ENCODE results near the gene LTA4H. TPM values are rescaled to one million over a fixed set of nuclear protein-coding genes. Genes with fewer than 3 reads are reported as not detected.

The LTA4H gene
- total RNA-seq, 2 experiments from 2014 or later = 112 TPM

DNA sequence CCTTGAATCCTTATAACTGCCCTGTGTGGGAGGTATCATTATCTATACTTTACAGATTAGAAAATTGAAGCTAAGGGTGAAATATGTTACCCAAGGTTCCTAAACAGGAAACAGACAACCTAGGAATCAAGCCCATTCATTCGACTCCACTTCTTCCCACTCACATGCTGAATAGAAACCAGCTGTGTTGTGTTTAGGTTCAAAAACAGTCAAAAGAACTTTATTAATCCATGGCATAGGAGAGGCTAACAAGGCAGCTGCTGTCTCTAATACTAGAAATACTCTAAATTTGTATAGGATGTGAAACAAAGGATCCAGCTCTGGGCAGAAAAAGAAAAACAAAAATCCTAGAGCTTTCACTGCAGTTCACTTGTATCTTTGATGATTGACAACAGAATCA lies 82.4 kb downstream of the LTA4H start:
- no peaks in the 10 kb centered on the region for H3K9me3 Mint-ChIP-seq

GRCh38 chr12:95951515-95951914 lies 83.9 kb downstream of the LTA4H start:
- POLR2A ChIA-PET = interaction anchor here (0.6 kb wide), 1 partner anchor 38 kb away, joined by 3 read pairs; no protein-coding TSS in a partner anchor

More for the DNA sequence above, 82.4 kb downstream of the LTA4H start:
- Mint-ChIP-seq H3K4me3 (no peak overlapping the region), H3K36me3 (ENCODE audit: low read depth) (no peaks in the 10 kb centered on the region), H3K27me3 (peaks cover 5% of the 10 kb centered on the region), H3K4me1 (ENCODE audit: low read depth) (no peaks in the 10 kb centered on the region), H3K27ac (no peak overlapping the region)
- ChIA-PET CTCF (interaction anchor here (2.2 to 4.6 kb wide), 3 partner anchors 10 to 45 kb away, joined by 9 to 27 read pairs (median 13); partner anchors contain the start of genes AMDHD1 and CCDC38), POLR2A (interaction anchor here (2.7 kb wide), 1 partner anchor 10 kb away, joined by 16 read pairs; the partner anchor contains the start of genes AMDHD1 and CCDC38)
- DNase-seq (no peak), ATAC-seq (no peak)
- intact Hi-C loops (cut with micrococcal nuclease) = no loop called here
- no peak for TF ChIP-seq CTCF (IDR thresholded peaks at IDR 0.05)

More at GRCh38 chr12:95951515-95951914, 83.9 kb downstream of the LTA4H start:
- Mint-ChIP-seq H3K27ac (no peak overlapping the region), H3K4me1 (ENCODE audit: low read depth) (no peaks in the 10 kb centered on the region), H3K4me3 (no peak overlapping the region), H3K27me3 (peaks cover 5% of the 10 kb centered on the region), H3K9me3 (no peaks in the 10 kb centered on the region), H3K36me3 (ENCODE audit: low read depth) (no peaks in the 10 kb centered on the region)
- DNase-seq (no peak), ATAC-seq (no peak)
- intact Hi-C loops (cut with micrococcal nuclease) = no loop called here
- CTCF ChIA-PET = interaction anchor here (2.3 to 4.6 kb wide), 3 partner anchors 8 to 47 kb away, joined by 7 to 27 read pairs (median 13); partner anchors contain the start of genes AMDHD1 and CCDC38
- no peak for TF ChIP-seq CTCF (IDR thresholded peaks at IDR 0.05)

Other genes starting within 250 kb of the LTA4H start
- not detected for gene NTN4, start 244.8 kb downstream of the LTA4H start, total RNA-seq
- gene SNRPF, start 176.6 kb downstream of the LTA4H start, total RNA-seq = 10 to 100 TPM; 51.2 to 54.4 TPM
- gene CCDC38, start 93.0 kb downstream of the LTA4H start, total RNA-seq = under 1 TPM; 0.18 to 0.34 TPM
- 1 to 10 TPM; 1.1 TPM for gene AMDHD1, start 92.3 kb downstream of the LTA4H start, total RNA-seq
- gene HAL, start 39.2 kb downstream of the LTA4H start, total RNA-seq = under 1 TPM; 0.25 TPM
- 1 to 10 TPM; 7.7 TPM for gene ELK3, start 158.8 kb upstream of the LTA4H start, total RNA-seq

All from activated CD8-positive, alpha-beta T cell treated with anti-CD3 and anti-CD28 coated beads for 36 hours (primary cell).